HL-60 (cell line): Measurements from ENCODE around the gene KCND2.

Experiments
- CTCF ChIP-seq: IDR thresholded peaks from one replicate; pipeline ENCODE4 v1.5.1; 2011; ENCODE audit warnings: low read length, control low read depth, inconsistent platforms; ENCODE audit not compliant: insufficient read depth
- REST ChIP-seq: IDR thresholded peaks from 2 replicates; pipeline ENCODE4 v1.6.1; 2012; ENCODE audit warnings: low read depth; ENCODE audit not compliant: insufficient replicate concordance

- TF ChIP-seq REST = no peak
- TF ChIP-seq CTCF = no peak
Measured at GRCh38 chr7:120526902-120527509, 254.0 kb downstream of the KCND2 start.
